ENCODE measurements around the gene UNC5C. TPM values are rescaled to one million over a fixed set of nuclear protein-coding genes. Genes with fewer than 3 reads are reported as not detected.

UNC5C gene
- total RNA-seq, 1 experiment from 2014 or later = not detected

- no peaks in the 10 kb centered on the region for H3K4me1 Mint-ChIP-seq (ENCODE audit: insufficient read depth, unreplicated experiment)
Measured at GRCh38 chr4:95118497-95118896, 430.3 kb downstream of the UNC5C start.

GRCh38 chr4:95114521-95114920 lies 434.3 kb downstream of the UNC5C start:
- DNase-seq (ENCODE audit: unreplicated experiment) = no peak
- BruUV-seq (replicated peaks) = no TSS peak
- TF ChIP-seq CTCF (IDR thresholded peaks at IDR 0.05; ENCODE audit: unreplicated experiment) = no peak
- CTCF ChIA-PET = interaction anchor here (1.3 kb wide), 1 partner anchor 10 kb away, joined by 5 read pairs; no protein-coding TSS in a partner anchor
- H3K4me3 Mint-ChIP-seq (ENCODE audit: unreplicated experiment) = no peak overlapping the region
- no peaks in the 10 kb centered on the region for H3K9me3 Mint-ChIP-seq (ENCODE audit: unreplicated experiment)
- no peaks in the 10 kb centered on the region for H3K4me1 Mint-ChIP-seq (ENCODE audit: insufficient read depth, unreplicated experiment)
- intact Hi-C loops (cut with micrococcal nuclease) = loop anchor here (10.0 kb wide), 1 partner anchor 810 kb away; no protein-coding TSS in a partner anchor
- POLR2A ChIA-PET = no interaction called here
- H3K27me3 Mint-ChIP-seq (ENCODE audit: insufficient read depth, unreplicated experiment) = no peaks in the 10 kb centered on the region
- H3K27ac Mint-ChIP-seq (ENCODE audit: low read depth, unreplicated experiment) = no peak overlapping the region
- H3K36me3 Mint-ChIP-seq (ENCODE audit: insufficient read depth, unreplicated experiment) = peaks cover 8% of the 10 kb centered on the region

More at GRCh38 chr4:95118497-95118896, 430.3 kb downstream of the UNC5C start:
- Mint-ChIP-seq H3K27ac (ENCODE audit: low read depth, unreplicated experiment) (no peak overlapping the region), H3K27me3 (ENCODE audit: insufficient read depth, unreplicated experiment) (no peaks in the 10 kb centered on the region), H3K4me3 (ENCODE audit: unreplicated experiment) (no peak overlapping the region), H3K9me3 (ENCODE audit: unreplicated experiment) (no peaks in the 10 kb centered on the region), H3K36me3 (ENCODE audit: insufficient read depth, unreplicated experiment) (peaks cover 8% of the 10 kb centered on the region)
- BruUV-seq (replicated peaks) = no TSS peak
- DNase-seq (ENCODE audit: unreplicated experiment) = no peak
- ChIA-PET POLR2A (interaction anchor here (1.2 kb wide), 1 partner anchor 11 kb away, joined by 3 read pairs; no protein-coding TSS in a partner anchor), CTCF (interaction anchor here (0.6 to 2.4 kb wide), 4 partner anchors 13 to 496 kb away, joined by 3 to 12 read pairs (median 3); no protein-coding TSS in a partner anchor)
- TF ChIP-seq CTCF (IDR thresholded peaks at IDR 0.05; ENCODE audit: unreplicated experiment) = no peak
- intact Hi-C loops (cut with micrococcal nuclease) = loop anchor here (10.0 kb wide), 1 partner anchor 814 kb away; no protein-coding TSS in a partner anchor
